22Rv1 (cell line): ENCODE data around the gene GAB2.
"Not testable (repeated sequence)": the region's sequence is repeated elsewhere in the genome, so short reads cannot be mapped to it uniquely, and the experiment has no call there.

ENCODE experiments used
- H3K27ac ChIP-seq: fragments of 450-650 bp; 2 replicates; pipeline ENCODE4 v1.5.1; 2017
- ZFX ChIP-seq: fragments of 450-650 bp; IDR thresholded peaks from 2 replicates; pipeline ENCODE4 v1.6.1; 2017; ENCODE audit warnings: antibody characterized with exemption, borderline replicate concordance
- TF ChIP-seq, protein P1 (sequence below): fragments of 450-650 bp; IDR thresholded peaks from 2 replicates; pipeline ENCODE4 v1.5.1; 2017; ENCODE audit warnings: mild to moderate bottlenecking

GAB2 gene

DNA sequence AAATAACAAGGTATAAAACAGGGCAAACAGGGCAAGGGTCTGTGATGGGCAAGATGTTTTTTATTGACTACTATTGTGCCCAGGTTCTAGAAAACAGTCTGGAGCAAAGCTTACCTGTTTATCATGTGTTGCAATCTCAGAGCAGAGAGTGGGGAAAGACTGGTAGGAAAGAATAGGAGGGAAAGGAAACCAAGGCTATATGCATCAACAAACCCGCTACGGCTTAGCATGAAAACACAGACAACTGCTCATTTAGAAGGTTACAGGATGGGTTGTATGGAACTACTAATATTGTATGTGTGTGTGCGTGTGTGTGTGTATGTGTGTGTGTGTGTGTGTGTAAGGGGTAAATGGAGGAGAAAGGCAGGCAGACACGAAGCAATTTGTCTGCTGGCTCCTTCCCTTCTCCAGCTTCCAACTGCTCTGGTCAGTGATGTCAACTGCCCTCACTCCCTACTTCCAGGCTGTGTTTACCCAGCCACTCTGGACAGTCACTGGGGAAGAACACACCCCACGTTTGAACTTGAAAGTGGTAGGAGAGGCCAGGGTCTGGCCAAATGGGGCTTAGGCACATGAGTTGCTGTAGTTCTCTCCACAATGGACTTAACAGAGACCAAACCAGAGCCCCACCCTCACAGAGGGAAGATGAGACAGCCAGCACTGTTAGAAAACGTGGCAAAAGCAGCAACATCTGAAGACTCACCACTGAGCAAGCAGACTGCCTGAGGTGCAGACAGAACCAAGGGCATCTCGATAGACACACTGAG is 47.0 kb downstream of the GAB2 start:
- no peak overlapping the region for H3K27ac ChIP-seq
- no peak for TF ChIP-seq ZFX
- TF ChIP-seq, protein P1, sequence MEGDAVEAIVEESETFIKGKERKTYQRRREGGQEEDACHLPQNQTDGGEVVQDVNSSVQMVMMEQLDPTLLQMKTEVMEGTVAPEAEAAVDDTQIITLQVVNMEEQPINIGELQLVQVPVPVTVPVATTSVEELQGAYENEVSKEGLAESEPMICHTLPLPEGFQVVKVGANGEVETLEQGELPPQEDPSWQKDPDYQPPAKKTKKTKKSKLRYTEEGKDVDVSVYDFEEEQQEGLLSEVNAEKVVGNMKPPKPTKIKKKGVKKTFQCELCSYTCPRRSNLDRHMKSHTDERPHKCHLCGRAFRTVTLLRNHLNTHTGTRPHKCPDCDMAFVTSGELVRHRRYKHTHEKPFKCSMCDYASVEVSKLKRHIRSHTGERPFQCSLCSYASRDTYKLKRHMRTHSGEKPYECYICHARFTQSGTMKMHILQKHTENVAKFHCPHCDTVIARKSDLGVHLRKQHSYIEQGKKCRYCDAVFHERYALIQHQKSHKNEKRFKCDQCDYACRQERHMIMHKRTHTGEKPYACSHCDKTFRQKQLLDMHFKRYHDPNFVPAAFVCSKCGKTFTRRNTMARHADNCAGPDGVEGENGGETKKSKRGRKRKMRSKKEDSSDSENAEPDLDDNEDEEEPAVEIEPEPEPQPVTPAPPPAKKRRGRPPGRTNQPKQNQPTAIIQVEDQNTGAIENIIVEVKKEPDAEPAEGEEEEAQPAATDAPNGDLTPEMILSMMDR = no peak

DNA sequence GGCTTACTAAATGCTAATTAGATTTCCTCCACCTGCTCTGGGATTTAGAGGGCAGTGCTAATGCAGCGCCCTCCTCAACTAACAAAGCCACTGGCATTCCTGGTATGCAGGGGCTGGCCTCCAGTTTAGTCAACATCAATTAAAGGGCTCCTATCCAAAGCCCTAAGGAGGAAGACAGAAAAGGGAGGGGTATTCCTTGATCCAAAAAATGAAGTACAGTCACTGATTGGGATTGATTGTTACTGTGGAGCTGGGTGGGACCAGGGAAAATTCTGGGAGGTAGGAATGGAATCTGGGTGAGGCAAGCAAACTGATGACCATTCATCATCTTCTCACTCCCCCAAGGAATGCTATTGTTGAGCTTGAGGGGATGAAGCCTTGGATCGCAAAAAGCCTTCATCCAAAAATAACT is 52.2 kb downstream of the GAB2 start:
- TF ChIP-seq, protein P1 = no peak
- no peak for TF ChIP-seq ZFX

DNA sequence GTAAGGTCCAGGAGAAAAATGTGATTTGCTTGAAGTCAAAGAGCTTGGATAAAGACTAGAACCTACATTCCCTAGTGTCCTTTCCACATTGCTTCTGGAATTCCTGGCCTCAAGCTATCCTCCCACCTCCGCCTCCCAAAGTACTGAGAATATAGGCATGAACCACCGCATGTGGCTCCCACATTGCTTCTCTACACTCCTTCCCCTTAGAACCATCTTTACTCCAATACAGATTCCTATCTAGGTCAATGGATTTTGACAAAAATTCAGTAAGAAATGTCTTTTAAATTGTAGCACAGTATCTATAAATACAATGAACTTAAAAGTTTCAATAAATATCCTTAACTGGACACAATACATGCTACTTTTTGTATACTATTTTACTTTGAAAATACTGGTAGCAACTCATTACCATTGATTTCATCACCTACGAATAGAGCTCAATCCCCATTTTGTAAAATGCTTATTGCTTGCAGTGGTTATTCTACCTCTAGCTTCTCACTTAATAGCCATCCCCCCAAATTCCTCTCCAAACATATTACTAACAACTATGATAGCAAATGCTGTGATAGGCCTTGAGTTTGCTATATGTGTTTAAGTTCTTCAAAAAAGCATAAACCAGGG is 53.4 kb downstream of the GAB2 start:
- no peak overlapping the region for H3K27ac ChIP-seq
- TF ChIP-seq, protein P1 = no peak
- no peak for TF ChIP-seq ZFX

More for the DNA sequence above, 52.2 kb downstream of the GAB2 start:
- no peak overlapping the region for H3K27ac ChIP-seq

DNA sequence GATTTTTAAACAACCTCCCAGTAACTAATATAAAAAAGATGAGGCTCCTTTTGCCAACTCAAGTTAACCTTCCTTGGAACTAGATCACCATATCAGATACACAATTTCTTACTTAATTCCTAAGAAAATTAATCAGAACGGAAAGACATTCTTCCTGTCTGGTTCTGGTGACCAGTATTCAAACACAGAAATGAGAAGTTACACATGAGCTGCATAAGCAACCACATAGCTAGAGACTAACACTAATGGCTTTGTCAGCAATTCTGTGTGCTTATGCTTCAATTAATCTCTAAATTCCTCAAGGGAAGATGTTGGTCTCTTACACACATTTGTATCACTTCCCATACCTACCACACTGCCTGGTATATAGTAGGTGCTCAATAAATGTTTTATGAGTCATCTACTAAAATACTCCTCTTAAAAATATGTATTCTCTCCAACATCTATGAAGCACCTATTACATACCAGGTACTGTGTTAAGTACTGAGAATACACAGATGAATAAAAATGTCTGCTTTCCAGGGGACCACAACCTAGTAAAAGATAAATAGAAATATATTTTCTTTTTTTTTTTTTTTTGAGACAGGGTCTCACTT is 54.5 kb downstream of the GAB2 start:
- H3K27ac ChIP-seq = no peak overlapping the region
- TF ChIP-seq ZFX = no peak
- TF ChIP-seq, protein P1 = no peak

DNA sequence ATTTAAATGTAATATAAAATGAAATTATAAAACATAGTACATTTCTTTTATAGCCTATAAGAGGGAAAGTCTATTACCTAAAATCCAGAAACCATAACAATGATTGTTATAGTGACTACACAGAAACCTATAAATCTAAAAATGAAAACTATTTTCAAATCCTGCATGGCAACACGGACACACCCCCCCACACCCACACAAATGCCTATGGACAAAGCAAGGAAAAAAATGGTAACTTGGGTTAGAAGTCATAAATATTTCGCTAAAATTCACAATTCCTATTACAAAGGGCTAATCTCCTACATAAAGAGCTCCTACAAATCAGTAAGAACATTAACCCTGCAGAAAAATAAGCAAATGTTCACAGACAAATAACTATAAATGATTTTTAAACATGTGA is 56.4 kb downstream of the GAB2 start:
- H3K27ac ChIP-seq = no peak overlapping the region
- no peak for TF ChIP-seq ZFX
- TF ChIP-seq, protein P1 = no peak

DNA sequence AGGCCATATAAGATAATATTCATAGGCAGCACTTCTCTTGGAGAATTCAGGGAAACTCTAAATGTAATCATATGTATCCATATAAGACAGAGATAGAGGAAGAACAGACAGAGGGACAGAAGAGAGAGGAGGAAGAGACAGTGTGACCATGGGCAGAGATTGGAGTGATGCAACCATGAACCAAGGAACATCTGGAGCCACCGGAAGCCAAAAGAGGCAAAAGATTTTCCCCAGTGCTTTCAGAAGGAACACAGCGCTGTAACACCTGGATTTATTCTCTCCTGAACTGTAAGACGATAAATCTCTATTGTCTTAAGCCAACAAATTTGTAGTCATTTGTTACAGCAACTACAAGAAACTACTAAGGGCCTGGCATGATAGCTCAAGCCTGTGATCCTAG is 57.7 kb downstream of the GAB2 start:
- TF ChIP-seq, protein P1 = no peak
- no peak for TF ChIP-seq ZFX
- H3K27ac ChIP-seq = no peak overlapping the region

DNA sequence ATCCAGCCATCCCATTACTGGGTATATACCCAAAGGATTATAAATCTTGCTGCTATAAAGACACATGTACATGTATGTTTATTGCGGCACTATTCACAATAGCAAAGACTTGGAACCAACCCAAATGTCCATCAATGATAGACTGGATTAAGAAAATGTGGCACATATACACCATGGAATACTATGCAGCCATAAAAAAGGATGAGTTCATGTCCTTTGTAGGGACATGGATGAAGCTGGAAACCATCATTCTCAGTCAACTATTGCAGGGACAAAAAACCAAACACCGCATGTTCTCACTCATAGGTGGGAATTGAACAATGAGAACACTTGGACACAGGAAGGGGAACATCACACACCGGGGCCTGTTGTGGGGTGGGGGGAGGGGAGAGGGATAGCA is 59.7 kb downstream of the GAB2 start:
- not testable (repeated sequence) for H3K27ac ChIP-seq

DNA sequence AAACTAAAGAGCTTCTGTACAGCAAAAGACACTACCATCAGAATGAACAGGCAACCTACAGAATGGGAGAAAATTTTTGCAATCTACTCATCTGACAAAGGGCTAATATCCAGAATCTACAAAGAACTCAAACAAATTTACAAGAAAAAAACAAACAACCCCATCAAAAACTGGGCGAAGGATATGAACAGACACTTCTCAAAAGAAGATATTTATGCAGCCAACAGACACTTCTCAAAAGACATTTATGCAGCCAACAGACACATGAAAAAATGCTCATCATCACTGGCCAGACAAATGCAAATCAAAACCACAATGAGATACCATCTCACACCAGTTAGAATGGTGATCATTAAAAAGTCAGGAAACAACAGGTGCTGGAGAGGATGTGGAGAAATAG is 60.2 kb downstream of the GAB2 start:
- not testable (repeated sequence) for H3K27ac ChIP-seq

DNA sequence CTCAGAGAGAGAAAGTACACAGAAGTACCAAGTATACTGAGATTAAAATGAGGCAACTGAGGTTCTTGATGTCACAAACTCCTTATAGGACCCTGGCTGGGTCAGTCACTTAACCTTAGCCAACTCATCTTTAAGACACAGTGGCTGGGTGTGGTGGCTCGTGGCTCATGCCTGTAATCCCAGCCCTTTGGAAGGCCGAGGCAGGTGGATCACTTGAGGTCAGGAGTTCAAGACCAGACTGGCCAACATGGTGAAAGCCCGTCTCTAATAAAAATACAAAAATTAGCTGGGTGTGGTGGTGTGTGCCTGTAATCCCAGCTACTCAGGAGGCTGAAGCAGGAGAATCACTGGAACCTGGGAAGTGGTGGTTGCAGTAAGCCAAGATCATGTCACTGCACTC is 61.9 kb downstream of the GAB2 start:
- not testable (repeated sequence) for H3K27ac ChIP-seq
